GM21390 (cell line): Measurements from ENCODE around the gene ACSS1.
A peak's percentile ranks its signal among the peaks of the same experiment; 100 is the strongest.

Experiments
- ATAC-seq: cut with Tn5 transposase; IDR thresholded peaks from one replicate; pipeline ENCODE4 v1.9.1; 2021; ENCODE audit not compliant: unreplicated experiment

The ACSS1 gene

GRCh38 chr20:25059866-25060465 lies 2.0 kb upstream of the ACSS1 start:
- ATAC-seq: no peak

- ATAC-seq: no peak
Measured at GRCh38 chr20:25058847-25059810, 1.2 kb upstream of the ACSS1 start.

GRCh38 chr20:25057234-25058050 lies 497 bp downstream of the ACSS1 start:
- peak; percentile 29 for ATAC-seq

DNA sequence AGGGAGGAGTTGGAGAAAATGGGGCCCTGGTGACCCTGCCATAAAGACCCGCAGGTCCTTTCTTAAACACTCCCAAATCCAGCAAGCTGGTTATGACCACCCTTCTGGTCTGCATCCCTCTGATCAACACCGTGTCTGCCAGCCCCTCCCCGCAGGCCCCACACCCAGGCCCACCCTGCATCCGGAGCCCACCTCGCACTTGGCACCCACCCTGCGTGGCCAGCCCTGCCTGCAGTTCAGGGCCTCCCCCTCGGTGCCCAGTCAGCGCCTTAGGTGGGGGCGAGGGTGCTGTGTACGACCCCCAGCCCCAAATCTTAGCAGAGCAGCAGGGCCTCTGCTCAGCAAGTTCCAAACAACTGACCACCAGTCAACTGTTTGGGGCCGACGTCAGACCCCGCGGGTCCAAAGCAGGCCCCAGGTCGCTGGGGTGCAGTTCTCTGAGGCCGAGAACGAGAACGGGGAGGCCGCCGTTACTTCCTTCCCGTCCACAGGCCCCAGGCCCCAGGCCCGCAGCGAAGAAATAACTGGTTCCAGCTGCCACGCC lies 1.2 kb downstream of the ACSS1 start:
- ATAC-seq: peak; percentile 22

DNA sequence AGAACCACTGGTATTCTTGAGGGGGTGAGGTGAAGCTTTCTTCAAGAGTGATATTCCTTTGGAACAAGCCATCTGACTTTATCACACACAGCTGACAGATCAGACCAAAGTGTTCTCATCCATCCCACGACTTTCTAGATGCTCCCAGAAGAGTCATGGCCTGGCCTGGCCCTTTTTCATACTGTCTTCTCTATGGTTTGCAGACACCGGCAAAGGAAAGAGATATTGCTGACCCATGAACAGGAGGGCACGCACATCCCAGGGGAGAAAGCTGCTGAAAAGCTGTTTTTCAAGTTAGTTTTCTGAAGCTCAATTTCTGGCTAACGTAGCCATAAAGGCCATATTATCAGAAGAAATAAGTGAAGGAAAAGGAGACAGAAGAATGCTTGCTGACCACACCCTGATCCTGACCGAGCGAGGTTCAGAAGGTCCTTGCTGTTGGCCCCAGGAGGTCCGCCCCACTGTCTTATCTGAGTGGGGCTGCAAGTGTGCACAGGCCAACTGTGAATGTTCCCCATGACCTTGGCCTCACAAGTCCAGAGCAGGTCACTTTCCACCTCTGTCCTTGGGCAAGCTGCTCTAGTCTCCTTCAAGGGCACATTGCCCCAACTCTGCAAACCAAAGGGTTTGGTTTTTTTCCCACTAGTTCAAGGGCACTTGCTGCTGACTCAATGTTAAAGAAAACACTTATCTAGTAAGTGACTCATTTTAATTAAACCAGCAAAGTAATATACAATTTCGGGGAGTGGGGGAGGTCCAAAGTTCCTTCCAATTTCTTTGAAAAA lies 2.0 kb downstream of the ACSS1 start:
- no peak for ATAC-seq

GRCh38 chr20:25054995-25055629 lies 2.8 kb downstream of the ACSS1 start:
- no peak for ATAC-seq

DNA sequence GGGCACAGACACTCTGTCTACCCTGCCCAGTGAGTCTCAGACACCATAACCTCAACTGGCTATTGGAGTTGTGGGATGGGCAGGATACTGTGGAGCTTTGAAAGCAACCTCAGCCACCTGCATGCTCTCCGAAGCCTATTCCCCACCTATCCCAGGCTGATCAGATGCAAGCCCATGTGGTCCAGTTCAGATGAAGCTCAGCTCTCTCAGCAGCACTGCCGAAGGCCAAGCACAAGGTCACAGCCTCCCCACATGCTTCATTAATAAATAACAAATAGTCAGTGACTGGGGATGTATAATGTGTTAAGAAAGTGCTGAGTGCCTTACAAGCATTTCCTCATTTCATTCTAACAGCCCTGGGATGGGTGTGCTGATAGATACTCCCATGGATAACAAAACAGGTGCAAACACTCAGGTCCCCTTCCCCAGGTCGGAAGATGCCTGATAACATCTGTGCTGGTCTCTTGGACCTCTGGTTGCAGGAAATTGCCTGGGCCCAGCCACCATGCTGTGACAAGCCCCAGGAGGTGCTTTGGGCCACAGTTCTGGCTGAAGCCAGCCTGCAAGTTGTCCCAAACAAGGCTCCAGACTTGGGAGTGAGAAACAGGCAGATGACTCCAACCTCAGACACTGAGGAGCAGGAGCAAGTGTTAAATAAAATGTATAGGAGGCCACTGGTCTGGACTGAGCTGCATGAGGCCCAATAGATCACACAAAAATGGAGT lies 3.7 kb downstream of the ACSS1 start:
- ATAC-seq: no peak

- no peak for ATAC-seq
Measured at GRCh38 chr20:25053255-25054031, 4.5 kb downstream of the ACSS1 start.

DNA sequence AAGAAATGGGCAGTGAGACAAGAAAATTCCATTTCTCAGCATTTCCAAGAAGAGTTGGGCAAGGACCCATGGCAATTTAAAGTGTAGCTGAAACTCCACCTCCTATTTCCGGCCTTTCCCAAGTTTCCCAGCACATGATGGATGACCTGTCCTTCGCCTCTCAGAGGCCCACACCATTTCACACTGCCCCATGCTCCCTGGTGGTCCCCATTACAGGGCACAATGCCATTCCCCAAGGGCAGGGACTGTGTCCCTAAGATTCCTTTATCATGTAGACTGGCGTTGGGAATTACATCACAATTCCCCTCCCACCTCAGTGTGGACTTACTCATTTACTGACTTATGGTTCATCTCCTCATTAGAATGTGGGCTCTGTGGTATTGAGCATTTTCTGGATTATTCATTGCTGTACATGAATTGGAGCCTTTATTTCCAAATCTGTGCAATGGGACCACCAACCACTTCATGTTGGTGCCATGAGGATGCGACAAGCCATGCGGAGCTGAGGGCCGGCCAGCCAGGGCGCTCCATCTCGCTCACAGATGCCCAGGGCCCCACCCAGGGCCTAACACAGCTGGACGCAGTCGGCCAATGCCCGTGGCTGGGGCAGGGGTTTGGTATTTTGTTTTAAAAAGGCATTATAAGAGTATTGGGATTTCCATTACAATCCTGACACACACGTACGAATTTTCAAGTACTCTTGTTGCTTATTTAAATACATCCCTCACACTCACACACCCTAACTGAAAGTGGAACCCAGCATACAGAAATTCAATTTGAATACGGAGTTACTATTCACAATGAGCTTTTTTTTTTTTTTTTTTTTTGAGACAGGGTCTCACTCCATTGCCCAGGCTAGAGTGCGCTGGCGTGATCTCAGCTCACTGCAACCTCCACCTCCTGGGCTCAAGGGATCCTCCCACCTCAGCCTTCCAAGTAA lies 5.4 kb downstream of the ACSS1 start:
- peak; percentile 31 for ATAC-seq

DNA sequence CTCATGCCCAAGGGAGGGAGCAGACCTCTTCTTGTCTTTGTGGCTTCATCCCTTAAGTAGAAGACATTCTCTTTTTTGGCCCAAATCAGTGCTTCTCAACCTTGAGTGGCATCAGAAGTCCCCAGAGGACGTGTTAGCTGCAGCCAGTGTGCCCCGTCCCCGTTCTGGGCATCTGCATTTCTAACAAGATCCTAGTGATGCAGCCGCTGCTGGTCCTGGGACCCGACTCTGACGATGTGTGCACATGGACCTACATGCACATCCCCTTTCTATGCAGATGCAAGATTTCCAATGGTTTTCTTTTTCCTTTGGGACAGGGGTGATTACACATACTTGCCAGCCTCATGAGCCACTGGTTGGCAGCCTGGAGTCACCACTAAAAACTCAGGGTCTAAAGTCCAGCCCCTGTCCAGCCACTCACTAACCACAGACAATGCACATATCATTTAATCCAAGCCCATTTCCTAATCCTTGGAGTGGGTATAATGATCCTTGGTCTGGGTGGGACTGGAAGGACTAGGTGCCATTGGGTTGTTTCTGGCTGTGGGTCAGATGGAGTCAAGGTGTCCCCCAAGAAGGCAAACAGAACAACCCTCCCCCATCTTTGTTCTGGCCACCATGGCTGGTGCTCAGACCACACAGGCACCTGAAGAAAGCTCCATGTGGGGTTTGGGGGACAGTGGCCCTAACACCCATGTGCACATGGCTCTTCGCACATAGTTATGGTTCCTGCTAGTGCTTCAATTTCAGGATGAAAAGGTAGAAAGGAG lies 6.4 kb downstream of the ACSS1 start:
- no peak for ATAC-seq

GRCh38 chr20:25050501-25051350 lies 7.2 kb downstream of the ACSS1 start:
- ATAC-seq: no peak

GRCh38 chr20:25050082-25050481 lies 7.9 kb downstream of the ACSS1 start:
- ATAC-seq: no peak

GRCh38 chr20:25049261-25050060 lies 8.5 kb downstream of the ACSS1 start:
- no peak for ATAC-seq

DNA sequence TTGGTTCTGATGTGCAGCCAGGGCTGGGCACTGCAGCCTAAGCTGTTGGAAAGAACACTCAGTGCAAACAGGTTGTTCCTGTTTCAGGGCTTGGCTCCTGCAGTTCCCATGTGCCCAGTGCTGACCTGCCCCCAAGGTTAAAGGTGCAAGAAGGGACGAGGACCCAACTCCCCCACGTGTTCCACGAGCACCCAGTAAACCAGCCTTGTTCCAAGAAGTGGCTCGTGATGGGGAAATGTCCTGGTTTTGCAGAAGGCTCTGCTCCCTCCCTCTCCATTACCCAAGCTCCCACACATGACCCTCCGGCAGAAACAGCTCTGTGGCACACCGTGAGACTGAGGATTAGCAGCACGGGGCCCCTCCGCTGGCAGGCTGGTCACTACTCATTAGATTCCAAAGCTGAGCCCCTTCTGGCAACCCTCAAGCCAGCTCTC lies 9.4 kb downstream of the ACSS1 start:
- no peak for ATAC-seq

DNA sequence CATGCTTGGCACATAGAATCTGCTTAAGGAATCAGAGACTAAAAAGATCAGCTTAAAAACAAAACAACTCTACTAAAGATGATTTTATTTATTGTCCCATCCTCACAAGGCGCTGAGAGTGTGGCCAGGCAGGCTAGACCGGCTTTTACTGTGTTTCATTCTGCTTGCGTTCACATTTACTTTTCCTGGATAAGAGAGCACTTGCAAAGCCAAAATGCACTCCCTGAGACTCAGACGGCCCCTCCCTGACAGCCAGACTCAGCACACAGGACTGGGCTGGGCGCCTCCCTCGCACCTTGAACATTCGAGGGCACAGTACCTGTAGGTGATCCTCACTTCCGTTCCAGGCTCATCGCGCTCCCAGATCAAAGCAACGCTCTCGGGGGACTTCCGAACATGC lies 10.2 kb downstream of the ACSS1 start:
- ATAC-seq: no peak
